Stimulated activated CD8-positive, alpha-beta memory T cell treated with anti-CD3 and anti-CD28 coated beads, Interleukin-4, amount 100 ng/mL, for 4 hours (primary cell): ENCODE data around the gene PTRH2.
"Not testable (repeated sequence)": the region's sequence is repeated elsewhere in the genome, so short reads cannot be mapped to it uniquely, and the experiment has no call there.

Experiments used
- DNase-seq, 2 donors: peaks; one replicate each; pipeline ENCODE4 v3.0.0-alpha.2; 2020; ENCODE audit warnings: low read depth in 2 of 2, low spot score in 1 of 2

Gene PTRH2

GRCh38 chr17:59671386-59671785 is 35.8 kb downstream of the PTRH2 start:
- no peak for DNase-seq

GRCh38 chr17:59669944-59670343 is 37.3 kb downstream of the PTRH2 start:
- no peak for DNase-seq

GRCh38 chr17:59669411-59669810 is 37.8 kb downstream of the PTRH2 start:
- no peak for DNase-seq

- no peak for DNase-seq
These were observed 38.4 kb downstream of the PTRH2 start for GRCh38 chr17:59668816-59669215.

GRCh38 chr17:59666235-59666634 is 41.0 kb downstream of the PTRH2 start:
- DNase-seq = no peak

- not testable (repeated sequence) for DNase-seq
These were observed 50.6 kb downstream of the PTRH2 start for GRCh38 chr17:59656624-59657023.

- DNase-seq = no peak
These were observed 55.1 kb downstream of the PTRH2 start for GRCh38 chr17:59652119-59652518.

GRCh38 chr17:59651346-59651745 is 55.9 kb downstream of the PTRH2 start:
- DNase-seq = no peak

GRCh38 chr17:59650642-59651041 is 56.6 kb downstream of the PTRH2 start:
- DNase-seq = no peak

- DNase-seq = no peak
These were observed 57.3 kb downstream of the PTRH2 start for GRCh38 chr17:59649886-59650285.
